Spleen (tissue), 13 donors: ENCODE measurements around the gene VEPH1. TPM values are rescaled to one million over a fixed set of nuclear protein-coding genes. Genes with fewer than 3 reads are reported as not detected.

ENCODE experiments used
- DNase-seq: peaks from one replicate; pipeline ENCODE4 v3.0.0-alpha.2; 2020
- H3K27ac ChIP-seq, 8 donors: fragments of 200-600 bp; sonication (generic) in 7 of 8; 1 replicate in 4 of 8; 2 replicates in 4 of 8; pipeline versions ENCODE4 v1.5.0 to v1.8.0; 2016 to 2021; ENCODE audit warnings: inconsistent platforms in 4 of 8, mild to moderate bottlenecking in 4 of 8, moderate library complexity in 1 of 8
- H3K27me3 ChIP-seq, 7 donors: fragments of 200-600 bp; sonication (generic) in 6 of 7; replicated peaks in 1 of 7; 1 replicate in 4 of 7; 2 replicates in 3 of 7; pipeline versions ENCODE4 v1.5.0 to v1.8.0; 2016 to 2021; ENCODE audit warnings: inconsistent platforms in 3 of 7, mild to moderate bottlenecking in 1 of 7
- H3K36me3 ChIP-seq, 6 donors: fragments of 200-600 bp; sonication (generic) in 5 of 6; 1 replicate in 4 of 6; 2 replicates in 2 of 6; pipeline versions ENCODE4 v1.5.0 to v1.8.0; 2016 to 2021; ENCODE audit warnings: inconsistent platforms in 2 of 6
- H3K4me1 ChIP-seq, 6 donors: fragments of 200-600 bp; sonication (generic) in 5 of 6; 1 replicate in 3 of 6; 2 replicates in 3 of 6; pipeline versions ENCODE4 v1.5.0 to v1.8.0; 2016 to 2021; ENCODE audit warnings: inconsistent platforms in 3 of 6
- H3K4me3 ChIP-seq, 8 donors: fragments of 200-600 bp; sonication (generic) in 7 of 8; 1 replicate in 4 of 8; 2 replicates in 4 of 8; pipeline versions ENCODE4 v1.5.0 to v1.8.0; 2016 to 2021; ENCODE audit warnings: inconsistent platforms in 4 of 8, mild to moderate bottlenecking in 4 of 8, moderate library complexity in 2 of 8
- H3K9me3 ChIP-seq, 8 donors: fragments of 200-600 bp; sonication (generic) in 7 of 8; 1 replicate in 4 of 8; 2 replicates in 4 of 8; pipeline versions ENCODE4 v1.5.0 to v1.8.0; 2016 to 2021; ENCODE audit warnings: inconsistent platforms in 4 of 8
- CTCF ChIP-seq, 11 experiments: fragments of 200-600 bp in 7 of 11; fragments of 450-650 bp in 4 of 11; sonication (generic) in 4 of 11; IDR thresholded peaks in 8 of 11; conservative IDR thresholded peaks in 3 of 11; 1 replicate in 7 of 11; 2 replicates in 4 of 11; pipeline versions ENCODE4 v1.4.0 to v1.8.0; 2016 to 2021; ENCODE audit warnings: antibody characterized with exemption in 11 of 11, inconsistent platforms in 4 of 11, mild to moderate bottlenecking in 1 of 11
- POLR2A ChIP-seq, 3 donors: fragments of 450-650 bp; IDR thresholded peaks; one replicate each; pipeline ENCODE4 v1.5.1; 2017; ENCODE audit warnings: antibody characterized with exemption in 3 of 3, mild to moderate bottlenecking in 1 of 3
- POLR2AphosphoS5 ChIP-seq, 3 donors: sonication (generic); formaldehyde crosslinking; IDR thresholded peaks; one replicate each; pipeline ENCODE4 v1.5.1; 2017; ENCODE audit warnings: antibody characterized with exemption in 3 of 3
- WGBS, 5 donors: extraction: QIAGEN DNeasy Blood & Tissue Kit in 3 of 5; methylation state at CpG; one replicate each; pipeline versions ENCODE4 v1.1.5 to v1.1.7; 2013 to 2018; 5-methylcytosine and 5-hydroxymethylcytosine counted together
- intact Hi-C: fragments of 100-400 bp; cut with DNase I; formaldehyde crosslinking; loops from one replicate; pipeline ENCODE4 v1.15.0; 2023; ENCODE audit warnings: low total_unique reads
- long read RNA-seq, 2 donors: transcript quantifications; one replicate each; lab custom pipeline, GENCODE V29; 2026
- polyA plus RNA-seq, 3 donors: library from polyadenylated mRNA; stranded (reverse); fragments of 200-250 nt; gene quantifications; one replicate each; pipeline ENCODE4 v1.2.1, GENCODE V29; 2013
- total RNA-seq, 7 donors: library from RNA; depleted of rRNA in 3 of 7; stranded (reverse); fragments of >200 nt in 3 of 7; fragmentation: NEBNext Ultra II Directional in 4 of 7; extraction: Animal tissue kit (Norgen Biotek cat#: 25700) in 4 of 7; gene quantifications; one replicate each; pipeline versions ENCODE4 v1.1.0 to v1.2.1, GENCODE V29; 2016 to 2021
- donor health status: healthy with polysubstance abuse.
- donor health status: DM: no; HTN: no; CAD: no; lungs with moderate emphysema.
- donor health status: DM: no; HTN: no; CAD: no.
- donor health status: Bipolar disorder and iron deficiency.
- donor health status: healthy.
- donor health status: DM: no; HTN: no; CAD: no.
- donor health status: DM: yes; HTN: yes; CAD: no.

VEPH1 gene
- total RNA-seq, result 10 to 100 TPM in 4 of 7 donors, 1 to 10 TPM in 3; 2.4 to 19.6 (median 11.5) TPM
- polyA plus RNA-seq, result under 1 TPM; 0.26 to 0.83 (median 0.54) TPM
- long read RNA-seq, donor 1, result 0 reads
- long read RNA-seq, donor 2, result 0 reads

GRCh38 chr3:157502916-157503595 is at the start of gene VEPH1:
Gene VEPH1, minus strand, starts transcription at chr3:157503416. Its CDS starts 8,067 bp downstream, at chr3:157495349.
- no peak for DNase-seq
- Histone ChIP-seq H3K27me3 (peaks cover 0 to 48% (median 18%) of the 10 kb centered on the region in 7 donors), H3K4me3 (no peak within 1 kb of the TSS), H3K27ac (no peak within 1 kb of the TSS), H3K36me3 (no peaks in the 10 kb centered on the region), H3K9me3 (no peaks in the 10 kb centered on the region), H3K4me1 (peaks cover 0 to 16% (median 8%) of the 10 kb centered on the region in 6 donors)
- intact Hi-C loops, result no loop called here
- WGBS, 5 donors, result 80 to 89% (median 86%) methylated on average over 7 of the region's 7 CpGs
- TF ChIP-seq POLR2A (IDR thresholded peaks at IDR 0.05) (no peak), POLR2AphosphoS5 (IDR thresholded peaks at IDR 0.05) (no peak), CTCF (IDR thresholded peaks at IDR 0.05 in 8 of 11, conservative IDR thresholded peaks at IDR 0.05 in 3 of 11) (no peak)

- peaks cover 0 to 22% (median 12%) of the 10 kb centered on the region in 8 donors for H3K9me3 ChIP-seq
- H3K27ac ChIP-seq, result no peak overlapping the region
- no peak for TF ChIP-seq POLR2AphosphoS5 (IDR thresholded peaks at IDR 0.05)
- no peak for TF ChIP-seq CTCF (IDR thresholded peaks at IDR 0.05 in 8 of 11, conservative IDR thresholded peaks at IDR 0.05 in 3 of 11)
- TF ChIP-seq POLR2A (IDR thresholded peaks at IDR 0.05), result no peak
- intact Hi-C loops, result no loop called here
- no peaks in the 10 kb centered on the region for H3K36me3 ChIP-seq
- 64 to 92% (median 71%) methylated on average over 1 of the region's 1 CpG for WGBS, 5 donors
- no peak for DNase-seq
- H3K4me3 ChIP-seq, result no peak overlapping the region
- no peaks in the 10 kb centered on the region for H3K4me1 ChIP-seq
- H3K27me3 ChIP-seq, result peaks cover 0 to 12% (median 0%) of the 10 kb centered on the region in 7 donors
These were observed 48.7 kb upstream of the VEPH1 start for GRCh38 chr3:157551961-157552360.

- Histone ChIP-seq H3K4me3 (no peak overlapping the region), H3K27me3 (peaks cover 0 to 16% (median 0%) of the 10 kb centered on the region in 7 donors), H3K36me3 (no peaks in the 10 kb centered on the region), H3K4me1 (no peaks in the 10 kb centered on the region), H3K9me3 (peaks cover 0 to 22% (median 12%) of the 10 kb centered on the region in 8 donors), H3K27ac (no peak overlapping the region)
- no peak for DNase-seq
- TF ChIP-seq POLR2AphosphoS5 (IDR thresholded peaks at IDR 0.05) (no peak), CTCF (IDR thresholded peaks at IDR 0.05 in 8 of 11, conservative IDR thresholded peaks at IDR 0.05 in 3 of 11) (no peak), POLR2A (IDR thresholded peaks at IDR 0.05) (no peak)
- intact Hi-C loops, result no loop called here
- WGBS, 5 donors, result 88 to 98% (median 95%) methylated on average over 2 of the region's 2 CpGs
These were observed 46.3 kb upstream of the VEPH1 start for GRCh38 chr3:157549498-157549897.

- Histone ChIP-seq H3K4me3 (no peak overlapping the region), H3K9me3 (peaks cover 0 to 15% (median 8%) of the 10 kb centered on the region in 8 donors), H3K4me1 (peaks cover 0 to 5% (median 0%) of the 10 kb centered on the region in 6 donors), H3K27me3 (peaks cover 0 to 49% (median 8%) of the 10 kb centered on the region in 7 donors), H3K36me3 (no peaks in the 10 kb centered on the region), H3K27ac (no peak overlapping the region)
- WGBS, 5 donors, result 72 to 83% (median 74%) methylated on average over 4 of the region's 4 CpGs
- intact Hi-C loops, result no loop called here
- DNase-seq, result no peak
- no peak for TF ChIP-seq POLR2A (IDR thresholded peaks at IDR 0.05)
These were observed 41.4 kb upstream of the VEPH1 start for GRCh38 chr3:157544501-157545130.
